ENCODE results near the gene APOE. TPM values are rescaled to one million over a fixed set of nuclear protein-coding genes. Genes with fewer than 3 reads are reported as not detected.
"Not testable (repeated sequence)": the region's sequence is repeated elsewhere in the genome, so short reads cannot be mapped to it uniquely, and the experiment has no call there.

The APOE gene
- total RNA-seq, 6 experiments from 2014 or later, result 3,480 to 8,780 (median 4,667) TPM

GRCh38 chr19:44924243-44924725 is 18.7 kb downstream of the APOE start:
- Histone ChIP-seq H3K27me3 (no peaks in the 10 kb centered on the region), H3K27ac (peak overlapping the region; percentile 68 to 88 (median 85)), H3K4me3 (no peak overlapping the region), H3K9me3 (no peaks in the 10 kb centered on the region), H3K36me3 (peaks cover 0 to under 1% (median 0%) of the 10 kb centered on the region in 4 donors), H3K4me1 (peaks cover 2 to 65% (median 28%) of the 10 kb centered on the region in 4 donors)
- intact Hi-C loops (cut with DNase I), result no loop called here
- 10% methylated on average over 5 of the region's 8 CpGs for WGBS (ENCODE audit: insufficient coverage, low coverage, low lambda C conversion rate, missing lambda C conversion rate)
- ATAC-seq (peak; percentile 64 to 82 (median 68)), DNase-seq (peak; percentile 80 to 92 (median 88))
- peak; percentile 64 for TF ChIP-seq POLR2A (IDR thresholded peaks at IDR 0.05)
- TF ChIP-seq CTCF (IDR thresholded peaks at IDR 0.05), result no peak

GRCh38 chr19:44925114-44925891 is 19.7 kb downstream of the APOE start:
- 5% methylated on average over 8 of the region's 8 CpGs for WGBS (ENCODE audit: insufficient coverage, low coverage, low lambda C conversion rate, missing lambda C conversion rate)
- peaks cover 0 to 65% (median 33%) of the 10 kb centered on the region in 4 donors for H3K4me1 ChIP-seq
- H3K9me3 ChIP-seq, result no peaks in the 10 kb centered on the region
- peak overlapping the region; percentile 68 to 88 (median 85) for H3K27ac ChIP-seq
- ATAC-seq (peak; percentile 59 to 72 (median 66)), DNase-seq (peak; percentile 93 to 98 (median 97))
- peak overlapping the region in 1 of 3 donors; percentile 19 for H3K4me3 ChIP-seq
- TF ChIP-seq POLR2A (IDR thresholded peaks at IDR 0.05), result no peak
- TF ChIP-seq CTCF (IDR thresholded peaks at IDR 0.05), result no peak
- intact Hi-C loops (cut with DNase I), result no loop called here
- no peaks in the 10 kb centered on the region for H3K27me3 ChIP-seq
- no peaks in the 10 kb centered on the region for H3K36me3 ChIP-seq

GRCh38 chr19:44926245-44927077 is 20.9 kb downstream of the APOE start:
- intact Hi-C loops (cut with DNase I); DNase-seq; H3K36me3 ChIP-seq; H3K27me3 ChIP-seq; H3K9me3 ChIP-seq: not testable (repeated sequence)
- ATAC-seq, result peak; percentile 10 to 25 (median 13)
- WGBS (ENCODE audit: insufficient coverage, low coverage, low lambda C conversion rate, missing lambda C conversion rate), result 22% methylated on average over 13 of the region's 19 CpGs
- Histone ChIP-seq H3K4me3 (peak overlapping the region; percentile 25 to 43 (median 30)), H3K4me1 (peaks cover 0 to 70% (median 37%) of the 10 kb centered on the region in 4 donors), H3K27ac (peak overlapping the region; percentile 26 to 88 (median 85))

- DNase-seq (no peak), ATAC-seq (no peak)
- intact Hi-C loops (cut with DNase I), result no loop called here
- Histone ChIP-seq H3K27ac (peak overlapping the region; percentile 43 to 88 (median 85)), H3K9me3 (no peaks in the 10 kb centered on the region), H3K4me3 (peak overlapping the region in 2 of 3 donors; percentile 30 to 43), H3K4me1 (peaks cover 0 to 76% (median 38%) of the 10 kb centered on the region in 4 donors), H3K36me3 (no peaks in the 10 kb centered on the region), H3K27me3 (no peaks in the 10 kb centered on the region)
- WGBS (ENCODE audit: insufficient coverage, low coverage, low lambda C conversion rate, missing lambda C conversion rate), result 3% methylated on average over 3 of the region's 5 CpGs
- TF ChIP-seq CTCF (IDR thresholded peaks at IDR 0.05) (no peak), POLR2A (IDR thresholded peaks at IDR 0.05) (no peak)
Measured at GRCh38 chr19:44927746-44928145, 22.1 kb downstream of the APOE start.

All from right lobe of liver (tissue), 6 donors.